Activated B cell treated with CpG ODN at 0.5 μM for 24 hours (primary cell): ENCODE results near the gene SARNP. TPM values are rescaled to one million over a fixed set of nuclear protein-coding genes. Genes with fewer than 3 reads are reported as not detected.

Experiments
- ATAC-seq: fragments of 200-7000 bp; cut with Tn5 transposase; one replicate; pipeline ENCODE4 v1.10.0; 2021; ENCODE audit warnings: low read depth, mild to moderate bottlenecking, moderate library complexity
- CTCF ChIA-PET: fragments of 350-600 bp; sonication (Branson Sonifier 250); formaldehyde crosslinking; loops from one replicate; lab custom pipeline; 2021; ENCODE audit warnings: antibody characterized with exemption; lab: Charles Lee
- POLR2A ChIA-PET: fragments of 350-600 bp; sonication (Branson Sonifier 250); formaldehyde crosslinking; loops from one replicate; lab custom pipeline; 2021; ENCODE audit warnings: antibody characterized with exemption; lab: Charles Lee
- DNase-seq: peaks from one replicate; pipeline ENCODE4 v3.0.0; 2022
- H3K27ac Mint-ChIP-seq: one replicate; pipeline ENCODE4 v1.8.0; 2020; ENCODE audit warnings: mixed read lengths
- H3K27me3 Mint-ChIP-seq: one replicate; pipeline ENCODE4 v1.8.0; 2021; ENCODE audit warnings: mixed read lengths
- H3K36me3 Mint-ChIP-seq: one replicate; pipeline ENCODE4 v1.8.0; 2021; ENCODE audit warnings: low read depth, mixed read lengths
- H3K4me1 Mint-ChIP-seq: one replicate; pipeline ENCODE4 v1.8.0; 2021; ENCODE audit warnings: mixed read lengths
- H3K4me3 Mint-ChIP-seq: one replicate; pipeline ENCODE4 v1.8.0; 2020; ENCODE audit warnings: mild to moderate bottlenecking, mixed read lengths
- H3K9me3 Mint-ChIP-seq: one replicate; pipeline ENCODE4 v1.8.0; 2020; ENCODE audit warnings: mixed read lengths
- intact Hi-C: fragments of 100-400 bp; cut with micrococcal nuclease; formaldehyde crosslinking; loops from one replicate; pipeline ENCODE4 v1.15.1; 2024
- total RNA-seq: library from RNA; stranded (reverse); gene quantifications from 2 replicates; pipeline ENCODE4 v1.2.3, GENCODE V29; 2022
- TF ChIP-seq, protein P1 (sequence below): fragments of 200-600 bp; IDR thresholded peaks from one replicate; pipeline ENCODE4 v1.8.0; 2022; ENCODE audit warnings: antibody characterized with exemption, mild to moderate bottlenecking

SARNP gene
- total RNA-seq, 1 donor from 2014 or later, result 53.6 TPM

DNA sequence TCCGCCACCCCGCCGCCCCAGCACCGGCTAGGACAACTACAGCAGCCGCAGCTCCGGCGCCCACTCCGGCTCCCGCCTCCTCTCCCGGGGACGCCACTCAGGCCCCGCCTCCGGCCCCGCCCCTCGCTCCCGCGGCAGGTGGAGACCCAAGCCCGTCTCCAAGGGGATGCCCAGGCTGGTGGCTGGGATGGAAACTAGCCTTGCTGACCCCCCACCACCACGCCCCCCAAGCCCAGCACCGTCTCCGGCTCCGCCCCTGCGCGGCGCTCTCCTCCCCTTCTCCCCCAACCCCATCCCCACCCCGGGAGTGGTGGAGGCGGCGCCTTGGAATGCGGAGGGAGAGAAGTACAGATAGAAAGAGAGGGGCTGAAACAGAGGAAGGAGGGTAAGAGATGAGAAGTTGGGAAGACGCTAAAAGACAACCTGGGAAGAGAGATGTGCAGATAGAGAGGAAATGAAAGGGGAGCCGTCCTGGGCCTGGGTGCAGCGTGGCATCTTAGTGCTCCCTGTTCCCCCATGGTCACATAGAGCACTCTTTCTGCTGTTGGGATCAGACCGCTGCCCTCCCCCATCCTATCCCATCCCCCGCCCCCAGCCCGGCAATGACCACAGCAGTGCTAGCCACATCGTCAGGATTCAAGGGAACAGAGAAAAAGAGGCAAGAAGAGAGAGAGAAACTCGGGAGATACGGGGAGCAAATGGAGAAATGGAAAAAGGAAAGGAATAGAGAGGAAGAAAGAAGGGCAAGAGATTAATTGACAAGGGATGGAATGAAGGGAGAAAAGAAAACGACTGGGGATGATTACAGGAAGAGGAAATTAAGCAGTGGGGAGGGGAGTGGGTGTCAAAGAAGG is 109.5 kb downstream of the SARNP start, which contains the start of gene ITGA7:
Gene ITGA7 (minus strand): TSS at position 64 of the 854 bp plus-strand sequence. CDS start 222 bp downstream, outside the sequence.
- Mint-ChIP-seq H3K36me3 (no peaks in the 10 kb centered on the region), H3K4me3 (peak within 1 kb of the TSS; percentile 86), H3K4me1 (peaks cover 23% of the 10 kb centered on the region), H3K27me3 (peaks cover 4% of the 10 kb centered on the region), H3K9me3 (no peaks in the 10 kb centered on the region), H3K27ac (no peak within 1 kb of the TSS)
- DNase-seq (peak; percentile 64), ATAC-seq (peak; percentile 89)
- ChIA-PET POLR2A (interaction anchor here (0.5 to 1.8 kb wide), 5 partner anchors 8 to 1404 kb away, joined by 3 to 9 read pairs (median 3); partner anchors contain the start of gene BLOC1S1), CTCF (no interaction called here)
- intact Hi-C loops, result loop anchor here (2.0 kb wide), 2 partner anchors 25 to 35 kb away; no protein-coding TSS in a partner anchor
- TF ChIP-seq, protein P1, sequence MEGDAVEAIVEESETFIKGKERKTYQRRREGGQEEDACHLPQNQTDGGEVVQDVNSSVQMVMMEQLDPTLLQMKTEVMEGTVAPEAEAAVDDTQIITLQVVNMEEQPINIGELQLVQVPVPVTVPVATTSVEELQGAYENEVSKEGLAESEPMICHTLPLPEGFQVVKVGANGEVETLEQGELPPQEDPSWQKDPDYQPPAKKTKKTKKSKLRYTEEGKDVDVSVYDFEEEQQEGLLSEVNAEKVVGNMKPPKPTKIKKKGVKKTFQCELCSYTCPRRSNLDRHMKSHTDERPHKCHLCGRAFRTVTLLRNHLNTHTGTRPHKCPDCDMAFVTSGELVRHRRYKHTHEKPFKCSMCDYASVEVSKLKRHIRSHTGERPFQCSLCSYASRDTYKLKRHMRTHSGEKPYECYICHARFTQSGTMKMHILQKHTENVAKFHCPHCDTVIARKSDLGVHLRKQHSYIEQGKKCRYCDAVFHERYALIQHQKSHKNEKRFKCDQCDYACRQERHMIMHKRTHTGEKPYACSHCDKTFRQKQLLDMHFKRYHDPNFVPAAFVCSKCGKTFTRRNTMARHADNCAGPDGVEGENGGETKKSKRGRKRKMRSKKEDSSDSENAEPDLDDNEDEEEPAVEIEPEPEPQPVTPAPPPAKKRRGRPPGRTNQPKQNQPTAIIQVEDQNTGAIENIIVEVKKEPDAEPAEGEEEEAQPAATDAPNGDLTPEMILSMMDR, result no peak

Other genes starting within 250 kb of the SARNP start
- 0.32 TPM in 1 of 2 replicates, not detected in the other for gene OR2AP1, start 245.3 kb downstream of the SARNP start, total RNA-seq
- gene OR10P1, start 180.8 kb downstream of the SARNP start, total RNA-seq, result not detected in 2 replicates
- 1.4 and 2.1 TPM in 2 replicates for gene ITGA7, start 109.8 kb downstream of the SARNP start, total RNA-seq
- gene BLOC1S1, start 101.7 kb downstream of the SARNP start, total RNA-seq, result 91.0 and 104 TPM in 2 replicates
- 10.3 and 16.5 TPM in 2 replicates for gene RDH5, start 97.3 kb downstream of the SARNP start, total RNA-seq
- 104 and 111 TPM in 2 replicates for gene CD63, start 88.7 kb downstream of the SARNP start, total RNA-seq
- 5.2 and 6.4 TPM in 2 replicates for gene GDF11, start 74.6 kb downstream of the SARNP start, total RNA-seq
- gene ORMDL2, start 317 bp upstream of the SARNP start, total RNA-seq, result 68.0 and 70.9 TPM in 2 replicates
- gene DNAJC14, start 11.9 kb upstream of the SARNP start, total RNA-seq, result 34.2 and 37.4 TPM in 2 replicates
- 0.31 TPM in 1 of 2 replicates, not detected in the other for gene MMP19, start 25.2 kb upstream of the SARNP start, total RNA-seq
- gene PYM1, start 110.2 kb upstream of the SARNP start, total RNA-seq, result 39.6 and 41.7 TPM in 2 replicates
- gene DGKA, start 113.4 kb upstream of the SARNP start, total RNA-seq, result 86.8 and 95.9 TPM in 2 replicates
- gene PMEL, start 148.3 kb upstream of the SARNP start, total RNA-seq, result 0.27 TPM in 1 of 2 replicates, not detected in the other
- 25.7 and 29.0 TPM in 2 replicates for gene CDK2, start 149.1 kb upstream of the SARNP start, total RNA-seq
- gene RAB5B, start 156.4 kb upstream of the SARNP start, total RNA-seq, result 82.1 and 83.8 TPM in 2 replicates
- 5.4 and 5.6 TPM in 2 replicates for gene SUOX, start 179.6 kb upstream of the SARNP start, total RNA-seq
- gene IKZF4, start 203.3 kb upstream of the SARNP start, total RNA-seq, result 4.1 and 6.4 TPM in 2 replicates
- gene RPS26, start 224.2 kb upstream of the SARNP start, total RNA-seq, result 23.9 and 28.1 TPM in 2 replicates